ENCODE measurements around the gene TSKS.

GRCh38 chr19:49692147-49692506, 71.0 kb downstream of the TSKS start:
- TF ChIP-seq, protein P1, sequence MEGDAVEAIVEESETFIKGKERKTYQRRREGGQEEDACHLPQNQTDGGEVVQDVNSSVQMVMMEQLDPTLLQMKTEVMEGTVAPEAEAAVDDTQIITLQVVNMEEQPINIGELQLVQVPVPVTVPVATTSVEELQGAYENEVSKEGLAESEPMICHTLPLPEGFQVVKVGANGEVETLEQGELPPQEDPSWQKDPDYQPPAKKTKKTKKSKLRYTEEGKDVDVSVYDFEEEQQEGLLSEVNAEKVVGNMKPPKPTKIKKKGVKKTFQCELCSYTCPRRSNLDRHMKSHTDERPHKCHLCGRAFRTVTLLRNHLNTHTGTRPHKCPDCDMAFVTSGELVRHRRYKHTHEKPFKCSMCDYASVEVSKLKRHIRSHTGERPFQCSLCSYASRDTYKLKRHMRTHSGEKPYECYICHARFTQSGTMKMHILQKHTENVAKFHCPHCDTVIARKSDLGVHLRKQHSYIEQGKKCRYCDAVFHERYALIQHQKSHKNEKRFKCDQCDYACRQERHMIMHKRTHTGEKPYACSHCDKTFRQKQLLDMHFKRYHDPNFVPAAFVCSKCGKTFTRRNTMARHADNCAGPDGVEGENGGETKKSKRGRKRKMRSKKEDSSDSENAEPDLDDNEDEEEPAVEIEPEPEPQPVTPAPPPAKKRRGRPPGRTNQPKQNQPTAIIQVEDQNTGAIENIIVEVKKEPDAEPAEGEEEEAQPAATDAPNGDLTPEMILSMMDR (IDR thresholded peaks at IDR 0.05; ENCODE audit: low read length) = no peak
- no peak for TF ChIP-seq EZH2 (optimal IDR thresholded peaks at IDR 0.05; ENCODE audit: low read depth, low read length)
